K562 (cell line): Measurements from ENCODE around the gene AK4. TPM values are rescaled to one million over a fixed set of nuclear protein-coding genes. Genes with fewer than 3 reads are reported as not detected.

Experiments used
- ATF6 ChIP-seq: sonication (generic); formaldehyde crosslinking; IDR thresholded peaks from 2 replicates; pipeline ENCODE4 v1.4.0; 2020; ENCODE audit warnings: mild to moderate bottlenecking, missing genetic modification reagents
- CEBPZ ChIP-seq: fragments of 150-350 bp; IDR thresholded peaks from 2 replicates; pipeline ENCODE4 v1.6.1; 2014; ENCODE audit warnings: low read depth, mild to moderate bottlenecking, low read length, borderline replicate concordance
- CTCFL ChIP-seq: IDR thresholded peaks from 2 replicates; pipeline ENCODE4 v1.6.1; 2011; ENCODE audit warnings: borderline replicate concordance, low read depth, mild to moderate bottlenecking, moderate library complexity, low read length; ENCODE audit not compliant: insufficient read depth, poor library complexity, severe bottlenecking
- HMG20B ChIP-seq: fragments of 250-450 bp; sonication (Bioruptor Pico); IDR thresholded peaks from 2 replicates; pipeline ENCODE4 v1.5.0; 2021; ENCODE audit warnings: mild to moderate bottlenecking
- KHSRP ChIP-seq: fragments of 450-650 bp; IDR thresholded peaks from 2 replicates; pipeline ENCODE4 v1.6.1; 2017
- MAFF ChIP-seq: IDR thresholded peaks from 2 replicates; pipeline ENCODE4 v1.6.1; 2012; ENCODE audit warnings: low read length, improper control_type of control experiment
- RBM14 ChIP-seq: fragments of 200-400 bp; formaldehyde crosslinking; IDR thresholded peaks from 2 replicates; pipeline ENCODE4 v1.6.1; 2018; ENCODE audit warnings: low read depth, mild to moderate bottlenecking, low read length, moderate library complexity, borderline replicate concordance; ENCODE audit not compliant: insufficient read depth
- TRIM25 ChIP-seq: fragments of 450-650 bp; IDR thresholded peaks from 2 replicates; pipeline ENCODE4 v1.7.0; 2016; ENCODE audit warnings: borderline replicate concordance
- ZBTB9 ChIP-seq: fragments of 450-650 bp; formaldehyde crosslinking; IDR thresholded peaks from 2 replicates; pipeline ENCODE4 v1.4.0; 2020; ENCODE audit warnings: mild to moderate bottlenecking, moderate library complexity
- ZFP36 ChIP-seq: fragments of 150-350 bp; IDR thresholded peaks from 2 replicates; pipeline ENCODE4 v1.6.1; 2018; ENCODE audit warnings: low read length, low read depth; ENCODE audit not compliant: partially characterized antibody
- ZFP91 ChIP-seq: sonication (generic); formaldehyde crosslinking; IDR thresholded peaks from 2 replicates; pipeline ENCODE4 v1.8.0; 2022; ENCODE audit warnings: mild to moderate bottlenecking, missing genetic modification reagents
- ZNF589 ChIP-seq: fragments of 200-800 bp; sonication (Bioruptor generic); IDR thresholded peaks from 2 replicates; pipeline ENCODE4 v1.6.1; 2016; ENCODE audit warnings: low read depth, missing genetic modification characterization, missing compliant biosample characterization
- polyA plus RNA-seq, 8 experiments: library from polyadenylated mRNA; depleted of rRNA in 4 of 8; stranded (reverse) in 5 of 8; unstranded in 3 of 8; fragments of >200 nt; fragmentation: Nextera tagmentation in 2 of 8; fragmentation: Illumina TruSeq in 1 of 8; extraction: Ambion mirVana in 2 of 8; extraction: Trizol in 1 of 8; gene quantifications; 2 replicates each; pipeline versions ENCODE4 v1.2.1 to v1.2.3, GENCODE V29; 2011 to 2014; ENCODE audit warnings: inconsistent platforms in 1 of 8, missing spikeins in 1 of 8
- total RNA-seq, 7 experiments: library from RNA; depleted of rRNA in 6 of 7; stranded (reverse); fragments of >200 nt in 6 of 7; fragmentation: Illumina TruSeq in 2 of 7; extraction: Trizol in 2 of 7; gene quantifications; 2 replicates each; pipeline versions ENCODE4 v1.2.1 to v1.2.3, GENCODE V29; 2011 to 2021; ENCODE audit warnings: low replicate concordance in 1 of 7

The AK4 gene
- total and polyA plus RNA-seq, 9 of the 15 experiments (the other 6 are each of a cell fraction or from before 2014, with no cell fraction given) = 10.4 to 96.6 (median 21.5) TPM

- TF ChIP-seq MAFF (no peak), KHSRP (no peak), ZFP36 (no peak), ZBTB9 (peak; percentile 52; the same call in 1 of the 2 replicates), ZNF589 (CRISPR knock-in tag) (no peak), RBM14 (no peak), ATF6 (CRISPR knock-in tag) (no peak), CTCFL (no peak), CEBPZ (no peak), ZFP91 (CRISPR knock-in tag) (no peak), TRIM25 (no peak), HMG20B (CRISPR knock-in tag) (no peak)
Observed at GRCh38 chr1:65165269-65165993, 17.4 kb downstream of the AK4 start (continued).
